Adrenal gland (tissue), 12 donors: ENCODE measurements around the gene IL1RN. TPM values are rescaled to one million over a fixed set of nuclear protein-coding genes. Genes with fewer than 3 reads are reported as not detected.

Experiments
- DNase-seq, 7 donors: peaks; one replicate each; pipeline ENCODE4 v3.0.0-alpha.2; 2019 to 2020
- H3K27ac ChIP-seq, 5 donors: fragments of 200-600 bp; sonication (generic) in 4 of 5; 1 replicate in 3 of 5; 2 replicates in 2 of 5; pipeline versions ENCODE4 v1.5.1 to v1.8.0; 2016 to 2020; ENCODE audit warnings: mild to moderate bottlenecking in 1 of 5
- H3K27me3 ChIP-seq: fragments of 200-600 bp; 2 replicates; pipeline ENCODE4 v1.8.0; 2021
- H3K36me3 ChIP-seq, 2 donors: fragments of 200-600 bp; replicated peaks in 1 of 2; 1 replicate in 1 of 2; 2 replicates in 1 of 2; pipeline versions ENCODE4 v1.5.1 to v1.8.0; 2018 to 2022
- H3K4me1 ChIP-seq, 2 donors: fragments of 200-600 bp; replicated peaks in 1 of 2; 1 replicate in 1 of 2; 2 replicates in 1 of 2; pipeline versions ENCODE4 v1.5.1 to v1.8.0; 2018 to 2021
- H3K4me3 ChIP-seq, 4 donors: fragments of 200-600 bp; sonication (generic) in 3 of 4; one replicate each; pipeline ENCODE4 v1.5.1; 2016 to 2018
- H3K9me3 ChIP-seq, 3 donors: fragments of 200-600 bp; sonication (generic) in 1 of 3; replicated peaks in 1 of 3; 1 replicate in 2 of 3; 2 replicates in 1 of 3; pipeline versions ENCODE4 v1.5.1 to v1.8.0; 2016 to 2021
- POLR2A ChIP-seq, 2 donors: fragments of 450-650 bp; IDR thresholded peaks; one replicate each; pipeline ENCODE4 v1.6.1; 2017; ENCODE audit warnings: antibody characterized with exemption in 2 of 2, mild to moderate bottlenecking in 2 of 2, moderate library complexity in 1 of 2
- WGBS, 4 donors: extraction: QIAGEN DNeasy Blood & Tissue Kit in 2 of 4; methylation state at CpG; one replicate each; pipeline versions ENCODE4 v1.1.5 to v1.1.7; 2013 to 2017; 5-methylcytosine and 5-hydroxymethylcytosine counted together
- intact Hi-C, 2 donors: fragments of 100-400 bp; cut with DNase I; formaldehyde crosslinking; loops; one replicate each; pipeline versions ENCODE4 v1.14.1 to v1.15.0; 2022 to 2023
- polyA plus RNA-seq, 3 donors: library from polyadenylated mRNA; stranded (reverse); fragments of 200-250 nt in 2 of 3; fragments of 350-450 nt in 1 of 3; fragmentation: Illumina TruSeq in 1 of 3; extraction: RNeasy Lipid Tissue Mini Kit (QIAGEN cat#74804) in 1 of 3; gene quantifications; one replicate each; pipeline ENCODE4 v1.2.3, GENCODE V29; 2013 to 2014
- total RNA-seq, 9 donors: library from RNA; depleted of rRNA in 4 of 9; stranded (reverse); fragments of >200 nt in 4 of 9; fragments of 120-200 nt in 1 of 9; fragmentation: NEBNext Ultra II Directional in 1 of 9; extraction: Animal tissue kit (Norgen Biotek cat#: 25700) in 1 of 9; gene quantifications; one replicate each; pipeline versions ENCODE4 v1.1.0 to v1.2.4, GENCODE V29; 2013 to 2023
- TF ChIP-seq, protein P1 (sequence below), 6 experiments: fragments of 450-650 bp in 4 of 6; fragments of 200-600 bp in 2 of 6; sonication (generic) in 1 of 6; IDR thresholded peaks; 1 replicate in 5 of 6; 2 replicates in 1 of 6; pipeline versions ENCODE4 v1.5.1 to v1.8.0; 2016 to 2021; ENCODE audit warnings: antibody characterized with exemption in 6 of 6, mild to moderate bottlenecking in 2 of 6, moderate library complexity in 1 of 6
- donor health status: healthy with polysubstance abuse.
- donor health status: Bipolar disorder and iron deficiency.
- donor health status: DM: yes; HTN: yes; CAD: no.
- donor health status: DM: no; HTN: no; CAD: no.
- donor health status: DM: no; HTN: no; CAD: no.
- donor health status: DM: yes; HTN: yes; CAD: no.

Gene IL1RN
- total and polyA plus RNA-seq, 12 donors, result 0.22 to 6.1 (median 1.2) TPM; not detected in 2

- H3K4me1 ChIP-seq, result peaks cover 8 to 11% of the 10 kb centered on the region in 2 donors
- H3K27ac ChIP-seq, result peak overlapping the region; percentile 40 to 94 (median 88)
- 1 to 4% (median 1%) methylated on average over 9 to 92 of the region's 92 CpGs for WGBS, 4 donors
- no peaks in the 10 kb centered on the region for H3K9me3 ChIP-seq
- peak; percentile 56 to 69 (median 63) for DNase-seq
- H3K4me3 ChIP-seq, result peak overlapping the region in 2 of 4 donors; percentile 35 to 76
- intact Hi-C loops, result no loop called here
- TF ChIP-seq, protein P1, sequence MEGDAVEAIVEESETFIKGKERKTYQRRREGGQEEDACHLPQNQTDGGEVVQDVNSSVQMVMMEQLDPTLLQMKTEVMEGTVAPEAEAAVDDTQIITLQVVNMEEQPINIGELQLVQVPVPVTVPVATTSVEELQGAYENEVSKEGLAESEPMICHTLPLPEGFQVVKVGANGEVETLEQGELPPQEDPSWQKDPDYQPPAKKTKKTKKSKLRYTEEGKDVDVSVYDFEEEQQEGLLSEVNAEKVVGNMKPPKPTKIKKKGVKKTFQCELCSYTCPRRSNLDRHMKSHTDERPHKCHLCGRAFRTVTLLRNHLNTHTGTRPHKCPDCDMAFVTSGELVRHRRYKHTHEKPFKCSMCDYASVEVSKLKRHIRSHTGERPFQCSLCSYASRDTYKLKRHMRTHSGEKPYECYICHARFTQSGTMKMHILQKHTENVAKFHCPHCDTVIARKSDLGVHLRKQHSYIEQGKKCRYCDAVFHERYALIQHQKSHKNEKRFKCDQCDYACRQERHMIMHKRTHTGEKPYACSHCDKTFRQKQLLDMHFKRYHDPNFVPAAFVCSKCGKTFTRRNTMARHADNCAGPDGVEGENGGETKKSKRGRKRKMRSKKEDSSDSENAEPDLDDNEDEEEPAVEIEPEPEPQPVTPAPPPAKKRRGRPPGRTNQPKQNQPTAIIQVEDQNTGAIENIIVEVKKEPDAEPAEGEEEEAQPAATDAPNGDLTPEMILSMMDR (IDR thresholded peaks at IDR 0.05), result no peak
- TF ChIP-seq POLR2A (IDR thresholded peaks at IDR 0.05), result peak in 1 of 2 donors; percentile 49
- no peaks in the 10 kb centered on the region for H3K36me3 ChIP-seq
- no peaks in the 10 kb centered on the region for H3K27me3 ChIP-seq
Observed at GRCh38 chr2:113157118-113157896, 29.9 kb downstream of the IL1RN start.

- Histone ChIP-seq H3K27ac (peak overlapping the region; percentile 40 to 94 (median 88)), H3K4me3 (peak overlapping the region in 2 of 4 donors; percentile 35 to 76), H3K27me3 (no peaks in the 10 kb centered on the region), H3K9me3 (no peaks in the 10 kb centered on the region), H3K36me3 (no peaks in the 10 kb centered on the region), H3K4me1 (peaks cover 8 to 11% of the 10 kb centered on the region in 2 donors)
- intact Hi-C loops, result no loop called here
- WGBS, 4 donors, result 30 to 53% (median 38%) methylated on average over 6 to 10 of the region's 10 CpGs
- DNase-seq, result peak in 1 of 7 donors; percentile 57
- TF ChIP-seq, protein P1 (IDR thresholded peaks at IDR 0.05), result no peak
- no peak for TF ChIP-seq POLR2A (IDR thresholded peaks at IDR 0.05)
Observed at GRCh38 chr2:113157897-113158753, 30.7 kb downstream of the IL1RN start.

- Histone ChIP-seq H3K9me3 (no peaks in the 10 kb centered on the region), H3K27ac (peak overlapping the region in 4 of 5 donors; percentile 14 to 94 (median 90)), H3K27me3 (no peaks in the 10 kb centered on the region), H3K4me1 (peaks cover 8 to 11% of the 10 kb centered on the region in 2 donors), H3K36me3 (no peaks in the 10 kb centered on the region), H3K4me3 (no peak overlapping the region)
- intact Hi-C loops, result no loop called here
- 75 to 77% (median 76%) methylated on average over 4 of the region's 4 CpGs for WGBS, 4 donors
- peak in 1 of 7 donors; percentile 35 for DNase-seq
- TF ChIP-seq, protein P1 (IDR thresholded peaks at IDR 0.05), result no peak
- TF ChIP-seq POLR2A (IDR thresholded peaks at IDR 0.05), result no peak
Observed at GRCh38 chr2:113158884-113159553, 31.6 kb downstream of the IL1RN start.
